Choroid plexus epithelial cell (primary cell): Measurements from ENCODE around the gene MARVELD2.
"Not testable (repeated sequence)": the region's sequence is repeated elsewhere in the genome, so short reads cannot be mapped to it uniquely, and the experiment has no call there.

Experiments
- DNase-seq: peaks from one replicate; pipeline ENCODE4 v3.0.0-alpha.2; 2010; ENCODE audit warnings: low read depth
- H3K4me3 ChIP-seq: 2 replicates; pipeline ENCODE4 v1.5.1; 2011; ENCODE audit warnings: low read depth, mild to moderate bottlenecking, control low read depth, low read length, moderate library complexity
- CTCF ChIP-seq: conservative IDR thresholded peaks from 2 replicates; pipeline ENCODE4 v1.5.1; 2011; ENCODE audit warnings: low read depth, mild to moderate bottlenecking, control low read depth, inconsistent platforms, low read length, moderate library complexity

The MARVELD2 gene

GRCh38 chr5:69477170-69477569 is 62.3 kb downstream of the MARVELD2 start:
- no peak for DNase-seq
- no peak overlapping the region for H3K4me3 ChIP-seq
- TF ChIP-seq CTCF: no peak

DNA sequence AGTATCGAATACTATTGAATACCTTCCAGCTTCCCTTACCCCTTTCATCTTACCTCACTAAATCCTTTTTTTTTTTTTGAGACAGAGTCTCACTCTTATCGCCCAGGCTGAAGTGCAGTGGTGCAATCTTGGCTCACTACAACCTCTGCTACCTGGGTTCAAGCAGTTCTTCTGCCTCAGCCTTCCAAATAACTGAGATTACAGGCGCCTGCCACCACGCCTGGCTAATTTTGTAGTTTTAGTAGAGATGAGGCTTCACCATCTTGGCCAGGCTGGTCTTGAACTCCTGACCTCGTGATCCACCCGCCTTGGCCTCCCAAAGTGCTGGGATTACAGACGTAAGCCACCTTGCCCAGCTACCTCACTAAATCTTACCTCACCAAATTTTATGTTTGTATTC is 63.4 kb downstream of the MARVELD2 start:
- not testable (repeated sequence) for DNase-seq, H3K4me3 ChIP-seq

- no peak for TF ChIP-seq CTCF
- peak; percentile 85 for DNase-seq
- no peak overlapping the region for H3K4me3 ChIP-seq
Observed at GRCh38 chr5:69484891-69485290, 70.0 kb downstream of the MARVELD2 start.

GRCh38 chr5:69485471-69485870 is 70.6 kb downstream of the MARVELD2 start:
- no peak for TF ChIP-seq CTCF
- DNase-seq: no peak
- H3K4me3 ChIP-seq: no peak overlapping the region

- H3K4me3 ChIP-seq: no peak overlapping the region
- TF ChIP-seq CTCF: no peak
- no peak for DNase-seq
Observed at GRCh38 chr5:69489246-69489645, 74.3 kb downstream of the MARVELD2 start.

DNA sequence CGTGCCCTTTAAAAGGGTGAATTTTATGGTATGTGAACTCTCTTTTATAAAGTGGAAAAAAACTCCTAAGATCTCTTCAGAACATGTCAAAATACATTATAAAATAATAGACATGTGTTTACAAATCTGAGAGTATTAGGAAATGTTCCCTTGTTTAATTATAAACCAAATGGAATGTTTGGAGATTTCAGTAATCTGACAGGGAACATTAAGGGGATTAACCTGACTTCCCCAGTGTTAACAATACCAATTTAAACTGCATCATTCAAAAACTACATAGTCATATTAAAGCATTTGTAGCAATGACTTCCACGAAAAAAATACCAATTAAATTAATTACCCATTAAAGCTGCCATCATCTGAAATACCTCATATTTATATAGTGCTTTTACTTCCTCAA is 76.1 kb downstream of the MARVELD2 start:
- no peak for DNase-seq
- no peak overlapping the region for H3K4me3 ChIP-seq
- no peak for TF ChIP-seq CTCF

- DNase-seq: no peak
- peak overlapping the region; percentile 57 for H3K4me3 ChIP-seq
- no peak for TF ChIP-seq CTCF
Observed at GRCh38 chr5:69491838-69492390, 77.0 kb downstream of the MARVELD2 start.
